T-helper 2 cell treated with Interferon-gamma antibody and Interleukin-4, amounts not matched to agents 5 μg/mL and 100 μg/mL, for 36 hours (primary cell): Measurements from ENCODE around the gene PDGFC.

Experiments used
- DNase-seq: peaks from one replicate; pipeline ENCODE4 v3.0.0; 2021; ENCODE audit warnings: low spot score
- H3K27ac Mint-ChIP-seq: one replicate; pipeline ENCODE4 v1.8.0; 2021; ENCODE audit warnings: mild to moderate bottlenecking, mixed read lengths
- H3K27me3 Mint-ChIP-seq: one replicate; pipeline ENCODE4 v1.8.0; 2021; ENCODE audit warnings: low read depth, mixed read lengths
- H3K36me3 Mint-ChIP-seq: one replicate; pipeline ENCODE4 v1.8.0; 2021; ENCODE audit warnings: low read depth, mixed read lengths
- H3K4me1 Mint-ChIP-seq: one replicate; pipeline ENCODE4 v1.8.0; 2021; ENCODE audit warnings: low read depth, mixed read lengths
- H3K4me3 Mint-ChIP-seq: one replicate; pipeline ENCODE4 v1.8.0; 2022; ENCODE audit warnings: mild to moderate bottlenecking, moderate library complexity, mixed read lengths
- H3K9me3 Mint-ChIP-seq: one replicate; pipeline ENCODE4 v1.8.0; 2021; ENCODE audit warnings: mixed read lengths

The PDGFC gene

DNA sequence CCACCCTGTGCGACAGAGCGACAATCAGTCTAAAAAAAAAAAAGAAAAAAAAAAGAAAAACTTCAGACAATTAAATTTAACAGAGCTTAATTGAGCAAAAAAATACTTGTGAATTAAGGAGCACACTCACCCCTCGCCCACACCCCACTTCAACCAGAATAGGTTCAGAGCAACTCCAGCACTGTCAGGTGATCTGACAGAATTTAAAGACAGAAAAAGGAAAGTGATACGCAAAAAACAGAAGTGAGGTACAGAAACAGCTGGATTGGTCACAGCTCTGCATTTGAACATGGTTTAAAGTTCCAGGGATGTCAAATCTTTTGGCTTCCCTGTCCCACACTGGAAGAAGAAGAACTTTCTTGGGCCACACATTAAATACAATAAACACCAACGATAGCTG lies 174.4 kb downstream of the PDGFC start:
- Mint-ChIP-seq H3K9me3 (no peaks in the 10 kb centered on the region), H3K27me3 (no peaks in the 10 kb centered on the region), H3K36me3 (no peaks in the 10 kb centered on the region), H3K27ac (no peak overlapping the region), H3K4me1 (no peaks in the 10 kb centered on the region), H3K4me3 (no peak overlapping the region)
- no peak for DNase-seq

DNA sequence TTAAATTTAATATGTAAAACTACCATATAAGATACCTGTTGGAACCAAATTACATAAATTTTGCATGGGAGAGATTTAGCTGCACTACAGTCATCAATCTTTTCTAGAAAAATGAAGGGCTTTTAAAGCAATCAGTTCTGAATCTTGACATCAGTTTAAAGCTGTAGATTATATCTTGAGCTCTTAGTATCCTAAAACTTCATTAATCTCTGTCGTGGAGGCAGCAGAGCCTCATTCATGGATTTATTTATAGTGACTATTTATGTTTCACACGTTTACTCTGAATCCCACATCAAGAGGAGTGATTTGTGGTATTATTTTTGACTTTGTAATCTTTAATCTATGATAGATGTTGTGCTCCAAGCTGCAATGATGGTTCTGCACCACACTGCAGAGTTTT lies 175.9 kb downstream of the PDGFC start:
- H3K27me3 Mint-ChIP-seq: no peaks in the 10 kb centered on the region
- no peak overlapping the region for H3K27ac Mint-ChIP-seq
- H3K36me3 Mint-ChIP-seq: no peaks in the 10 kb centered on the region
- no peak for DNase-seq
- no peak overlapping the region for H3K4me3 Mint-ChIP-seq
- H3K4me1 Mint-ChIP-seq: no peaks in the 10 kb centered on the region
- no peaks in the 10 kb centered on the region for H3K9me3 Mint-ChIP-seq

DNA sequence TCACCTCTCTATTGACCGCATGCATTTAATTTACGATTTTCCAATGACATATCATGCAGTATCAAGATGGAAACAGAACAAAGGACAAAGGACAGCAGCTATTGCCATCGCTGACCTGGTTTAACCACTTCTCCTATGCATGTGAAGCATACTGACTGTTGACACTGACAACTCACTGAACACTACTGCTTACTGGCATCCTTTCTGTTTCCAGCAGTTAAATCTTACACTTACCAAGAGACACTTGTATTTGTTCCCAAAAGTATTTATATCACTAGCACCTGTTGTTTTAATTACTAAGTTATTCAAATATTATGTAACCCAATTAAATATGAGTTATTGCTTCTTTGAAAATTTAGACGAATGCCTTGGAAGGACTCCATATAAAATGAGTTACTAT lies 176.7 kb downstream of the PDGFC start:
- Mint-ChIP-seq H3K4me3 (no peak overlapping the region), H3K36me3 (no peaks in the 10 kb centered on the region), H3K9me3 (no peaks in the 10 kb centered on the region), H3K27ac (no peak overlapping the region), H3K4me1 (no peaks in the 10 kb centered on the region), H3K27me3 (no peaks in the 10 kb centered on the region)
- no peak for DNase-seq

DNA sequence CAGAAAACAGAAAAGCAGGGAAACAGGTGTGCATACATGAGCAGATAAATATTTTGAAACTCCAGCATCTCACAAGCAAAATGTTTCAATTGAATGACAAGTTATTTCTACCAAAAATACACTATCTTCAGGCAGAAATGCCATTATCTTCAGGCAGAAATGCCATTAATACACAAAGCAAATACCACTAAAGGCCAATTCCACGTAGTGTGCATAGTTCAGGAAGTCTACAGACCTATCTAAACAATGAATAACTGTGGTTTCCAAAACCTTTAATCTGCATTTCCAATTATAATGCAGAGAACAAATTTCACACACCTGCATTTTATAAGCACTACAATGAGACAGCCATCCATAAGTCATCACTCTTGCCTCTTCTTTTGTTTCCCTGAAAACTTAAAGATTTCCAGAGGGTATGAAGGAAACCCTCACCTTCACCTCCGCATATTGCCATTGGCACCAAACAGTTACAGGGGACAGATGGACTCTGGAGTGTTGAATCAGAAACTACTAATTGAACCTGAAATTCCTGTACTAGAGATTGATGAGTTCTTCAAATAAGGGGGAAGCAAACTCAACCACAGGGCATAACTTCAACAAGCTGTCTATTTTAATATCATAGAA lies 179.0 kb downstream of the PDGFC start:
- H3K4me3 Mint-ChIP-seq: no peak overlapping the region
- H3K27me3 Mint-ChIP-seq: no peaks in the 10 kb centered on the region
- H3K9me3 Mint-ChIP-seq: no peaks in the 10 kb centered on the region
- no peak overlapping the region for H3K27ac Mint-ChIP-seq
- DNase-seq: no peak
- no peaks in the 10 kb centered on the region for H3K4me1 Mint-ChIP-seq
- H3K36me3 Mint-ChIP-seq: no peaks in the 10 kb centered on the region

DNA sequence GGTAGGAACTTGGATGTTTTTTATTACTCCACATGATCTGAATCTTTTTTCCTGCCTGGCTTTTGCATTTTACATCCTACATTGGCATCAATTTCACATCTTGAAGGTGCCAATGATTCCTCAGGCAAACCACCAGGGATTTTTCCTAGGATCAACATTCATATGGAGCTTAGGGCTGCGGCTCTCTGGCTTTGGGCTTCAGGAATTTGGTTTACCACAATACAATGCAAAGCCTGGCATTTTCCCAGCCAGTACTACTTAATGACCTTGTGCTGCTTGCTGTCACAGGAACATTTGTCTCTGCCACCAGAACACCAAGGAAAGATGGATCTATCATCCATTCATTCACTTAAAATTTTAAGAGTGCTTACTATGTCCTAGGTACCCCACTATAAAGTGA lies 180.7 kb downstream of the PDGFC start:
- no peaks in the 10 kb centered on the region for H3K36me3 Mint-ChIP-seq
- H3K27me3 Mint-ChIP-seq: no peaks in the 10 kb centered on the region
- no peak overlapping the region for H3K4me3 Mint-ChIP-seq
- no peaks in the 10 kb centered on the region for H3K4me1 Mint-ChIP-seq
- H3K27ac Mint-ChIP-seq: no peak overlapping the region
- no peaks in the 10 kb centered on the region for H3K9me3 Mint-ChIP-seq
- no peak for DNase-seq

DNA sequence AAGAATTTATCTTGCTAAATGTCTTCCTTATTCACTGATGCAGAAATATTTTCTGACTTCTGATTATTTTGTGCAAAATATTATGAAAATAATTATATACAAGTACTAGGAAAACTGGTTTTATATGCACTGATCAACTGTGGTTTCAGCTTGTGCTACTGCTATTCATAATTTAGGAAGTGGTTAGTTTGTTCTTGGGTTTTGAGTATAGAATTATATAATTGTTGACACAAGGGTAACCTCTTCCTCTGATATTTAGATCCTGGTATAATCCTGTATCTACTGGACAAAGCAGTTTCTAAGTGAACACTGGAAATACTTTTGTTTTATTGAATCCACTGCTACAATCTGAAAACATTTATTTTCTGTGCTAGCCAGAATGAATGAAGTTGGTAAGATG lies 182.8 kb downstream of the PDGFC start:
- Mint-ChIP-seq H3K4me1 (no peaks in the 10 kb centered on the region), H3K27me3 (no peaks in the 10 kb centered on the region), H3K9me3 (no peaks in the 10 kb centered on the region), H3K27ac (no peak overlapping the region), H3K4me3 (no peak overlapping the region), H3K36me3 (no peaks in the 10 kb centered on the region)
- DNase-seq: no peak

DNA sequence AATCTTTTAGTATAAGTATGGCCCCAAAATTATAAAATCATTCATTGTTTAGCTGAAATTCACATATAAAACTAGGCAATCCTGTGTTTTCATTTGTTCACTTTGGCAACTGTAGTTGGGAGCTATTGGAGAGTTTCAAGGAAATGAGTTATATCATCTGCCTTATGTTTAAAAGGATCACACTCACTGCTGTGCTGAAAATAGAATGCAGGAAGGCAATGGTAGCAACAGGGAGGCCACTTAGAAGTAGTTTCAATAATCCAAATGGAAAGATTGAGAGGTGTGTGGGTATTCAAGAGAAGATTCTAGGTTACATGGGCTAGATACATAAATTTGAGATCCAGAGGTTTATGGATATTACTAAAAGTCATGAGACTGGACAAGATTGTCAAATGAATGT lies 184.9 kb downstream of the PDGFC start:
- Mint-ChIP-seq H3K36me3 (no peaks in the 10 kb centered on the region), H3K9me3 (no peaks in the 10 kb centered on the region), H3K4me1 (no peaks in the 10 kb centered on the region), H3K27ac (no peak overlapping the region), H3K4me3 (no peak overlapping the region), H3K27me3 (no peaks in the 10 kb centered on the region)
- DNase-seq: no peak

DNA sequence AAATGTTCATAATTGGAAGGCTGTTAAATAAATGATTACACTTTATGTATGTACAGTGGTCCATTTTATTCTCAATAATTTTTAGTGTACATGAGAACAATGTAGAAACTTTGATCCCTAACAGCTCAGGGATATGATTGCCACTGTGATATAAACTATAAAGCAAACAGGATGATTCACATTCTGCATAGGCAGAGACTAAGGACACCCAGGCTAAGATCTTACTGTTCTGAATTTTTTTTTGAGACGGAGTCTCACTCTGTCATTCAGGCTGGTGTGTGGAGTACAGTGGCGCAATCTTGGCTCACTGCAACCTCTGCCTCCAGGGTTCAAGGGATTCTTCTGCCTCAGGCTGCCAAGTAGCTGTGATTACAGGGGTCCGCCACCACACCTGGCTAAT lies 186.6 kb downstream of the PDGFC start:
- no peaks in the 10 kb centered on the region for H3K27me3 Mint-ChIP-seq
- DNase-seq: no peak
- H3K4me3 Mint-ChIP-seq: no peak overlapping the region
- no peak overlapping the region for H3K27ac Mint-ChIP-seq
- no peaks in the 10 kb centered on the region for H3K9me3 Mint-ChIP-seq
- H3K36me3 Mint-ChIP-seq: no peaks in the 10 kb centered on the region
- no peaks in the 10 kb centered on the region for H3K4me1 Mint-ChIP-seq

DNA sequence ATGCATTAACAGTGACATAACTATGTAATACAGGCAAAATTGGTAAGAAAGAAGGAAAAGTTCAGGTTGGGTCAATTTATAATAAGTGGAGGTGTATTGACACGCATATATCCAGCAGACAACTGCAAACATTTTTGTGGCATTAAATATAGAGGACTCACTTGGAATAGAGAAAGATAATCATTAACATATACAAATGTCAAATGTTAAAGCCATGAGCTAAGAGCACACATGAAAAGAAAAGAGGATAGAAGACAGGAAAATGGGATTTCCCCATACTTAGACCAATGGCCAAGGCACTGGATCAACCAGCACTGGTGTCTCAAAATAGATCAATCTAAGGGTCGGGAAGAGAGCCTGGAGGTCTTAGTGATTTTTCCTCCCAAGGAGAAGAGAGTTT lies 187.6 kb downstream of the PDGFC start:
- H3K27ac Mint-ChIP-seq: no peak overlapping the region
- no peaks in the 10 kb centered on the region for H3K36me3 Mint-ChIP-seq
- DNase-seq: no peak
- H3K4me1 Mint-ChIP-seq: no peaks in the 10 kb centered on the region
- H3K4me3 Mint-ChIP-seq: no peak overlapping the region
- no peaks in the 10 kb centered on the region for H3K9me3 Mint-ChIP-seq
- no peaks in the 10 kb centered on the region for H3K27me3 Mint-ChIP-seq

DNA sequence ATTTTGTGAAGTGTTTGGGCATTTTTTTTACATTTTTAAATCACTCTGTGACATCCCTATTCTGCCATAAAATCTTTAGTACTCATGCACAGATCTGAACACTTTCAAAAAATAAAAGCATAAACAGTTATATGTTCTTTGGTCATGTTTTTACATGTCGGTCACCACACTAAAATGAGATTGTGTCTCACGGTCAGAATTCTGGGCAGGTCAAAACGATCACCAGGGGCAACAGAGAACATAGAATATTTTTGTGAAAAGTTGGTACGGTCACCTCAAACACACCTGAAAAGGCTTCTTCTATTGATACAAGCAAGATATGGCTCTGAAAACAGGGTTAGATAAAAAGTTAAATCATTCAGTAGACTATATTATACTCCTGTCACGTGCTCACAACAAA lies 189.1 kb downstream of the PDGFC start:
- no peak for DNase-seq
- H3K4me1 Mint-ChIP-seq: no peaks in the 10 kb centered on the region
- no peak overlapping the region for H3K4me3 Mint-ChIP-seq
- no peak overlapping the region for H3K27ac Mint-ChIP-seq
- H3K36me3 Mint-ChIP-seq: no peaks in the 10 kb centered on the region
- H3K27me3 Mint-ChIP-seq: no peaks in the 10 kb centered on the region
- no peaks in the 10 kb centered on the region for H3K9me3 Mint-ChIP-seq

DNA sequence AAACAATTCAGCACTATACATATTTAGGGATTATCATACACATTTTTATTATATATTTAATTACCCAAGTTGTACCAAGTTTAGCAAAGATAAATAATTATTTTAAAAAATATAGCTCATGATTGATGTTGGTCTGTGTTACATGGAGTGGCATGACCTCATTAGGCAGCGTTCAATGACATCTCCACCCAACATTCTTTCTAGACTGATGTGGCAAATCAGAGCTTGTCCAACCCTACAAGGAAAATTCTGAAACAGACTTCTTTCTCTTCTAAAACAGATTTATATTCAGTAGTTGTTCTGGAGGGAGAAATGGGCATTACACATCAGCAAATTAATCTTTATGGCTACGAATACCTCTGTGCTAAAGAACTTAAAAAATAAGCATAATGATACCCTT lies 189.7 kb downstream of the PDGFC start:
- Mint-ChIP-seq H3K27me3 (no peaks in the 10 kb centered on the region), H3K36me3 (no peaks in the 10 kb centered on the region)
- no peak for DNase-seq

DNA sequence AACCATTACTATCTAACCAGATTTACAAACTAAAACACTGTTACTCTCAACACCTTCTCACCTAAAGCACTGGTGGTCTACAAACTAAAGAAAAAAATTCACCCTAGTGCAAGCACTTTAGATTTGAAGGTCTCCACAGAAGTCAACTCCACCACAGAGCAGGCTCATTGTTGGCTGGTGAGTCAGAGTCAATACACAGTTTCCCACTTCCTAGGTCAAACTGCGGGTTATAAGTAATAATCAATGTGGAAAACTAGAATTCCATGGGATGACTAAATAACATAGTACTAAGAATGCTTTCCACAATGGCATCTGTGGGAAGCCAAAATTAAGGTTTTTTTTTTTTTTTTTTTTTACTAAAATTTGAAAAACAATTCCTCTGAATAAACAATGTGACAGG lies 191.8 kb downstream of the PDGFC start:
- no peaks in the 10 kb centered on the region for H3K9me3 Mint-ChIP-seq
- H3K4me1 Mint-ChIP-seq: no peaks in the 10 kb centered on the region
- H3K27me3 Mint-ChIP-seq: no peaks in the 10 kb centered on the region
- H3K36me3 Mint-ChIP-seq: no peaks in the 10 kb centered on the region
- no peak overlapping the region for H3K4me3 Mint-ChIP-seq
- no peak overlapping the region for H3K27ac Mint-ChIP-seq
- no peak for DNase-seq

More for the DNA sequence above, 189.7 kb downstream of the PDGFC start:
- H3K27ac Mint-ChIP-seq: no peak overlapping the region
- no peak overlapping the region for H3K4me3 Mint-ChIP-seq
- H3K4me1 Mint-ChIP-seq: no peaks in the 10 kb centered on the region
- no peaks in the 10 kb centered on the region for H3K9me3 Mint-ChIP-seq

DNA sequence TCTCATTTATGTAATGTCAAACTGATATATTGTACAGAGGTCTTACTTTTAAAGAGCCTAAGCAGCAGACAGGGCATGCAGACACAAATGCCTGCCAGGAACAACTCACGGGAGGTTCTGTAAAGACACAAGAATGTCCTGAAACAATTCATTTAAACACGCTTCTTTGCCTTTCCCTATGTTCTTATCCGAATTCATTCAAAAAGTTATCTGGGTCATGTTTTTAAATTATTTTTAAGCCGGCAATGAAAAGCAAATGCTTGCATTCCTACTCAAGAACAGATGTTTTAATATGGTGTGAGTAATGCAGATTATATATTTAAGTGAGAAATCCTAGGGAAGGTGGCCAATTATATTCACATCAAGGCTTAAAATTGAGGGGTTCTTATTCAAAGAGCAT lies 192.6 kb downstream of the PDGFC start:
- Mint-ChIP-seq H3K4me1 (no peaks in the 10 kb centered on the region), H3K36me3 (no peaks in the 10 kb centered on the region), H3K27ac (no peak overlapping the region), H3K9me3 (no peaks in the 10 kb centered on the region), H3K4me3 (no peak overlapping the region), H3K27me3 (no peaks in the 10 kb centered on the region)
- DNase-seq: no peak

DNA sequence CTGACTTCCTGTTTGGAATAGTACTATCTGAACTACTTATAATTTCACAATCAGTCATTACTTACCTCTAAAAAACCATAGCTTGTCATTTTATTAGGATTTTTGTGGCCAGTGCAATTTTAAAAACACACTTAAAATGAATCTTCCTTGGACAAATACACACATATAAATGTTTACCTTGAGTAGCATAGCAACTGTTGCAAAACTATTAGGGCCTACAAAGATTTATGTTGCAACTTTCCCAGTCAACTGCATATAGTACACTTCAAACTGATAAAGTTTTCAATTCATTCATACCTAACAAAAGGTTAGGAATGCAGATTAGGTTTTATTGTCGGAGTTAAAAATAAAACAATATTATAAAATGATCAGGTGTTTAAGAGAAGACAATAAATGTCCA lies 193.0 kb downstream of the PDGFC start:
- DNase-seq: no peak
- H3K4me3 Mint-ChIP-seq: no peak overlapping the region
- no peaks in the 10 kb centered on the region for H3K27me3 Mint-ChIP-seq
- H3K4me1 Mint-ChIP-seq: no peaks in the 10 kb centered on the region
- H3K27ac Mint-ChIP-seq: no peak overlapping the region
- no peaks in the 10 kb centered on the region for H3K36me3 Mint-ChIP-seq
- no peaks in the 10 kb centered on the region for H3K9me3 Mint-ChIP-seq

DNA sequence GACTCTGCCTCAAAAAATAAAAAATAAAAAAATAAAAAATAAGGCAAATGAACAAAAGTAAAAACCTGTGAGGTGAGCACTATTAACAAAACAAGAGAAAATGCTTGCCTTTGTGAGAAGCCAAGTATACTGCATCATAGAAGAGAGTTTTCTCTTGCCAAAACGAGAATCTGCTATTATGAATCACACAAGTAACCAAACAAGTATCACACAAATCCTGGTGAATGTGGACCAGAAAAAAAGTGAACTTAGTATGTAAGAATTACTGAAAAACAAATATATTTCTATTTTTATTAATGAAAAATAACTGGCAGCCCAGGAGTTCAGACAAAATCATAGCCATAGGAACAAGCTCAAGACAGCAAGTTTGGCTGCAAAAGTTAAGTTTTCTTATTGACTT lies 193.5 kb downstream of the PDGFC start:
- no peaks in the 10 kb centered on the region for H3K4me1 Mint-ChIP-seq
- H3K27me3 Mint-ChIP-seq: no peaks in the 10 kb centered on the region
- no peak overlapping the region for H3K4me3 Mint-ChIP-seq
- H3K36me3 Mint-ChIP-seq: no peaks in the 10 kb centered on the region
- H3K27ac Mint-ChIP-seq: no peak overlapping the region
- DNase-seq: no peak
- no peaks in the 10 kb centered on the region for H3K9me3 Mint-ChIP-seq
